ENCODE data around the gene SLF2. TPM values are rescaled to one million over a fixed set of nuclear protein-coding genes. Genes with fewer than 3 reads are reported as not detected.

Gene SLF2
- total and polyA plus RNA-seq, 2 of the 13 experiments (the other 11 are each of a cell fraction or from before 2014, with no cell fraction given) = 12.2 to 48.1 TPM

DNA sequence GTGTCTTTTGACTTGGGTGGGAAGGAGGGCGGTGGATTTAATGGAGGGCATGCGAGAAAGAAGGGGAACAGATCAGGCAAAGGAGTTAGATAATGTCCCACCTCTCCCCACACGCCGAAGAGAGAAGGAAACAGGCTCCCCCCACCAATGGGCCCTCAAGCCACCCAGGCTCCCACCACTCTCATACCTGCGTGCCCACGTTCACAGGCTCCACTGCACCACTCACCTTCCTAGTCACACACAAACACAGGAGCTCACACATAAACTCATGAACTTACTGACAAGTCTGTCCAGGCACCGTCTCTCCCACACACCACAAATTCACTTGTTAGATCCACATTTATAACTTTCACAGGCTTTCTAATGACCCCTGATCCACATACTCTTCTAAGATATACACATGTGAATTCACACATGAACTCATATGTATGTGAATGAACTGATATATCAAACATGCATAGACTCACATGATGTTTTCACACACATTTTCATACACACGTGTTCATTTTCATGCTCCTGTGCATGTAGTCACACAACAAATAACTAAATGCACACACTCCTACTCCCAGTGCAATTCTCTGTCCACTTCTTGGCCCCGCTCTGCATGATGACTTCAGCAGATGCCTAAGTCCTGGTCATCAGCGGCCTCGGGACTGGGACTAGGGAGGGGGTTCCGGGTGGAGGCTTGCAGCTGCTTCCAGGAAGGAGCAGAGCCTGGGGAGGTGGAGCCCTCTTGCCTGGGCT is 88.3 kb downstream of the SLF2 start (continued):
- TF ChIP-seq, protein P1, sequence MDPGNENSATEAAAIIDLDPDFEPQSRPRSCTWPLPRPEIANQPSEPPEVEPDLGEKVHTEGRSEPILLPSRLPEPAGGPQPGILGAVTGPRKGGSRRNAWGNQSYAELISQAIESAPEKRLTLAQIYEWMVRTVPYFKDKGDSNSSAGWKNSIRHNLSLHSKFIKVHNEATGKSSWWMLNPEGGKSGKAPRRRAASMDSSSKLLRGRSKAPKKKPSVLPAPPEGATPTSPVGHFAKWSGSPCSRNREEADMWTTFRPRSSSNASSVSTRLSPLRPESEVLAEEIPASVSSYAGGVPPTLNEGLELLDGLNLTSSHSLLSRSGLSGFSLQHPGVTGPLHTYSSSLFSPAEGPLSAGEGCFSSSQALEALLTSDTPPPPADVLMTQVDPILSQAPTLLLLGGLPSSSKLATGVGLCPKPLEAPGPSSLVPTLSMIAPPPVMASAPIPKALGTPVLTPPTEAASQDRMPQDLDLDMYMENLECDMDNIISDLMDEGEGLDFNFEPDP (CRISPR knock-in tag; conservative IDR thresholded peaks at IDR 0.05) = 0 out of 2 replicates have a peak, but pooled peaks have one; percentile 23
- TF ChIP-seq, protein P2, sequence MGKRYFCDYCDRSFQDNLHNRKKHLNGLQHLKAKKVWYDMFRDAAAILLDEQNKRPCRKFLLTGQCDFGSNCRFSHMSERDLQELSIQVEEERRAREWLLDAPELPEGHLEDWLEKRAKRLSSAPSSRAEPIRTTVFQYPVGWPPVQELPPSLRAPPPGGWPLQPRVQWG (CRISPR knock-in tag; IDR thresholded peaks at IDR 0.05; ENCODE audit: borderline replicate concordance, low read depth) = no peak
- TF ChIP-seq JUN (CRISPR knock-in tag; IDR thresholded peaks at IDR 0.05) = no peak

- Histone ChIP-seq H3K9ac (ENCODE audit: insufficient read depth, low read depth, low read length) (peak overlapping the region; percentile 95), H2AFZ (ENCODE audit: low read length) (no peak overlapping the region), H3K4me3 (replicated peaks in 1 of 3; ENCODE audit: insufficient read depth in 1 of 3, low read depth in 2 of 3, low read length in 3 of 3) (0 out of 6 replicates have a peak overlapping the region, but pooled peaks of 1 of the 3 experiments have one; percentile 99), H3K9me3 (ENCODE audit: low read length) (no peaks in the 10 kb centered on the region), H3K27ac (ENCODE audit: extremely low read length, insufficient read depth, low read length) (peak overlapping the region; percentile 81), H3K36me3 (replicated peaks in 1 of 2; ENCODE audit: control insufficient read depth in 1 of 2, insufficient read depth in 2 of 2, low read length in 2 of 2) (peaks cover 17 to 37% of the 10 kb centered on the region in 2 experiments; a peak in 4 of 5 replicates), H3K4me2 (ENCODE audit: low read depth, low read length) (peak overlapping the region; percentile 90), H3K79me2 (ENCODE audit: insufficient read depth, low read length) (peaks cover 32% of the 10 kb centered on the region), H3K27me3 (ENCODE audit: control insufficient read depth in 1 of 2, insufficient read depth in 2 of 2, low read length in 2 of 2) (no peaks in the 10 kb centered on the region; a peak in 1 of 5 replicates), H4K20me1 (ENCODE audit: insufficient read depth, low read length) (no peaks in the 10 kb centered on the region; the same call in 1 of the 2 replicates), H3K4me1 (ENCODE audit: insufficient read depth, low read length) (peaks cover 25% of the 10 kb centered on the region)
- CTCF ChIA-PET (ENCODE audit: low intra/inter-chr PET ratio, low total read pairs) = no interaction called here
- intact Hi-C loops (cut with micrococcal nuclease; ENCODE audit: unreplicated experiment) (no loop called here), in situ Hi-C loops (cut with HindIII; ENCODE audit: extremely low pct_ligation_motif_present, low pct_unique_long_range_greater_than_20kb) (no loop called here)
- no peak for ATAC-seq
- WGBS (ENCODE audit: low lambda C conversion rate) = 86% methylated on average over 1 of the region's 5 CpGs
- no TSS peak for BruUV-seq (replicated peaks)
- no peak for DNase-seq (ENCODE audit: low spot score)
- TF ChIP-seq AGO2 (optimal IDR thresholded peaks at IDR 0.05; ENCODE audit: low read depth, low read length) = peak; percentile 1
- no peak for TF ChIP-seq ATRX (CRISPR knock-in tag; IDR thresholded peaks at IDR 0.05; ENCODE audit: borderline replicate concordance)
- TF ChIP-seq ASH2L (IDR thresholded peaks at IDR 0.05; ENCODE audit: insufficient read length, low read depth, low read length) = no peak
- TF ChIP-seq ZNF784 (CRISPR knock-in tag; IDR thresholded peaks at IDR 0.05; ENCODE audit: borderline replicate concordance) = 0 out of 2 replicates have a peak, but pooled peaks have one; percentile 13
- POLR2A ChIA-PET = interaction anchor here (1.6 to 23.0 kb wide), 3 partner anchors 8 to 32 kb away, joined by 5 to 277 read pairs (median 124); partner anchors contain the start of gene SEMA4G
- FAIRE-seq = no peak
Observed at GRCh38 chr10:101001659-101002035, 88.9 kb downstream of the SLF2 start.

All from HepG2 (cell line).